GM10847 (cell line): ENCODE measurements around the gene PTPN13.

Experiments
- POLR2A ChIP-seq: IDR thresholded peaks from 2 replicates; pipeline ENCODE4 v1.6.1; 2011; ENCODE audit not compliant: insufficient read length; ENCODE audit errors: extremely low read depth

Gene PTPN13

GRCh38 chr4:86810847-86811246, 216.7 kb downstream of the PTPN13 start:
- no peak for TF ChIP-seq POLR2A

- TF ChIP-seq POLR2A = no peak
Measured at GRCh38 chr4:86815653-86816052, 221.5 kb downstream of the PTPN13 start.

DNA sequence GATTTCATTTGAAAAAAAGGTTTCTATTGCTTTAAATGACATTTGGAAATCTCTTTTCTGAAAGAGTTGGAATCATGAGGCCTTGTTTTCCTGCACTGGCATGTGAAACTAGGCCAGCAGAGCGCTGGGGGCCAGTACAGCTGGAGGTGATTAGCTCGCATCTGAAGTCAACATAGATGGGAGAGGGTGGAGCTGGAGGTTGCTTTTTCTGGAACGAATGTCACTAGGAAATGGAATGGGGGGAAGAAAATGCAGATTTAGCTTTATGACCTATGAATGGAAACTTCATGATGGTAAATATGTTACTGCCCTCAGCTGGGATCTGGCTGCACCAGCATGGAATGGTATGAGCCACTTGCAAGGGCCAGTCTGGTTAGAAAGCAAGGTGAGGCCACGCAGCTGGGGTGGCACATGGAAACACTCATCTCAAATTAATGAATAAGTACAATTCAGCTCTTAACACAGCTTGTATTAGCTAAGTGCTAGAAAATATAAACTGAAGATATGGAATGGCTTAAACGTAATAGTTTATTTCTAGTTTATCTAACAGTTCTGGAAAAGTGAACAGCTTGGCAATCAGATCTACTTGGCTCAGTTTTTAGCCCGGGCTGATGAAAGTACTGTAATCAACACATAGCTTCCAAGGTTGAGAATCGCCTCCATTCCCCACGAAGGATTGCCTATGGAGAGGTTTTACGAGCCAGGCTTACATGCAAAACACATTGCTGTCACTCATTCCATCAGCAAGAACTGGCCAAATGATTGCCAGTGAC, 222.6 kb downstream of the PTPN13 start:
- TF ChIP-seq POLR2A = no peak

DNA sequence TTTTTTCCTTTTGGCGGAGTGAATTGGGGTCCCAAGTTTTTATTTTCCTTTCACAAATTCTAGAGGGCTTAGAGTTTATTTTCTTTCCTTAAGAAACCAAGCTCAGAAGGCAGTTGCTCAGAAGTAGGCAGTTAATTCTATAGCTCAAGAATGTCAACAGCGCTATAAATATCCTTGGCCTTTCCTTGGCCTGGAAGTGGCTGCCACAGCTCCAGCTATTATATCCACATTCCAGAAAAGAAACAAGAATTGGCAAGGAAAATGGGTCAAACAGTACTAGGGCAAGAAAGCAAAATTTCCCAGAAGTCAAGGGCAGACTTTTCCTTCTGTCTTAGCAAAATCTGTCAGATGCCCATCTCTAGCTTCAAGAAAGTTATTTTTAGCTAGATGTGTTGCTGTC, 224.1 kb downstream of the PTPN13 start:
- no peak for TF ChIP-seq POLR2A

DNA sequence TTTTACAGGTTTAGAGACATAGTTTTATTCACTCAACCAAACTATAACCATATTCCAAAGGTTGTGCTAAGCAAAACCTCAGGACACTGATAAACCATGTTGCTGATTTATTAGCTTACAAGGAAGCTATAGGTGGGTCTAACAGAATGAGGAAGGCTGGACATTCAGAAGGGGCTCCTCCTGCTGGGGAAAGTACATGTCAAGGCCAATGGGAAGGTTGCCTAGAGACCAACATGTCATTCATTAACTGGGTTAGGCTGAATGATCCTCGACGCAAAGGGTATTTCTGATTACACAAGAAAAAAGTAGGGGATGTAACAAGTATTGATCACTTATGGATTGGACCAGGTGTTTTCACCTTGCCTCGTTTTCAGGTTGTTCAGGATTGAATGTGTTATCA, 224.7 kb downstream of the PTPN13 start:
- no peak for TF ChIP-seq POLR2A

GRCh38 chr4:86819561-86819960, 225.4 kb downstream of the PTPN13 start:
- TF ChIP-seq POLR2A = no peak

DNA sequence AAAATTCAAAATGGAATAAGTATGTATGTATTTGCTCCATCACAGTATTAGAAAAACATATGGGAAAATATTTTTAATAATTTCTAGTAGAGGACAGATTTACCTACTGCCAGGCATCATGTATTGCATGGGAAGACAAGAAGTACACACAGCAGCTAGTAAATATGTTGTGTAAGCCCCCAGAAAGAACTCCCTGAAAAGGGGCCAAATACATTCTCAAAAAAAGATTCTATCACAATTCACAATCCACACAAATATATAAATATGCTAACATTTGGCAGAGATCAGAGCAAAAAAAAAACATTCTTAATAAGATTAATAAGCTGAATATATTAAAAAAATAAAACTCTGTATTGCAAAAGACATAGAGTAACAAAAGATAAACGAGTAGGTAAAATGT, 227.0 kb downstream of the PTPN13 start:
- TF ChIP-seq POLR2A = no peak

DNA sequence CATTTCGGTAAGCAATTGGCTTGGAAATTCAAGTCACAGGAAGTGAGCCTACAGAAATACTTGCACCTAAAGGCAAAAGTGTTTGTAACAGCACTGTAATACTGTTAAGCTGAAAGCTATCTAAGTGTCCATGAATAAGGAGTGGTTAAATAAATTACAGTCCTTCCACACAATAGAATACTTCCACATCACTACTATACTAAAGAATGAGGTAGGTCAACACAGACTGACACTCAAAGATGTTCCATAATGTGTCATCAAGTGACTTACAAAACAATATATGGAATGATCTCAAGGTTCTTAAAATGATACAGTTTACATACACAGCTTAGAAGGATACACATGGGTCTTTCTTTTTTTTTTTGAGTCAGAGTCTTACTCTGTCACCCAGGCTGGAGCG, 228.0 kb downstream of the PTPN13 start:
- no peak for TF ChIP-seq POLR2A

DNA sequence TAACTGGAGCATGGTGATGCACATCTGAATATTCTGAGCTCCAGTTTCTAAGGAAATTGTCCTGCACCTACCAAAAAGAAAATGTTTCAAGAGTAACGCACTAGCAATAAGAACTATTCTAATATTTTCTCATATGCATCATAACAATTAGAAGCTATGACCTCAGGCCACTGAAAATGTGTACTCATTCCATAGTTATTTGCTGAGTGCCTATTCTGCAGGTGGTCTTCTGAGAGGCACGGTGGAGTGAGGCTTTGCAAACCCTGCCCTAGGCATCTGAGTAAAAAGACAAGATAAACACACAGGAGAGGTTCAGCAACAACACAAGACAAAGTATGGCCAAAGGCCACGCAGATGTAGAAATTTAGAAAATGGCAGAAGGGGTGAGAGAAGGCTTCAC, 231.4 kb downstream of the PTPN13 start:
- no peak for TF ChIP-seq POLR2A

DNA sequence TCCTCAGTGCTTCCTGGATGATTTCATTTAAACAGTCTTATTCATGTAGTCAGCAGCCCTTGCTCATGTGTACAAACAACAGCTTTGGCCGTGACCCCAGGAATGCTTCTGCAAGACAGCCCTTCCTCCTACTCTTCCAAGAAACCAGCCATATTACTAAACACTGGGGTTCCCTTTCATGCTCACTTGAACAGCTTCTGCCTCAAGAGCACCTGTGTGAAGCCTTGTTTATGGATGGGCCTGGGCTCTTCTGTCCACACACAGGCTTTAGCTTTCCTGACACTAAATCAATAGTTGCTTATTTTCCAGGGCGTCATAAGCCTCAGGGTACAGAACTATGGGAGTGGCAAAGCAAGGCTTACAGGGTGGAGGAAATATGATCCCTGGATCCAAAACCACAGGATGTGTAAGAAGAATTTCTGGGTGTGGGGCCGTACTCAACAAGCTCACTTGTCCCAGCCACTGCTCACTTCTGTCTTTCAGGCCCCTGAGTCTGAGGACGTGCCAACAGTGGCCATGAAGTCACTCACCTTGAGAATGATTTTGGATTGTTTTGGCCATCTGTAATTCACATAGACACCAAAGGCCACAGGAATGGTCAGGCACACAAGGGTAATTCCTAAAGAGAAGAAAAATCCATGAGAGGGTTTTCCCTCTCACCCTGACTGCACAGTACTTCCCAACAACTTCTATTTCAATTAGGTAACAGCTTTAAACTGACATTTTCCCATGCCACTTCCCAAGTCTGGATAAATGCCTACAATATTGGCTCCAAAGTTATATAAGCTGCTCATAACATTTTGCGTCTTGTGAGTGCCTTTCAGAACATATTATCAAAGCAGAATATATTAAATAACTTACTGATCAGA, 237.4 kb downstream of the PTPN13 start:
- TF ChIP-seq POLR2A = no peak

DNA sequence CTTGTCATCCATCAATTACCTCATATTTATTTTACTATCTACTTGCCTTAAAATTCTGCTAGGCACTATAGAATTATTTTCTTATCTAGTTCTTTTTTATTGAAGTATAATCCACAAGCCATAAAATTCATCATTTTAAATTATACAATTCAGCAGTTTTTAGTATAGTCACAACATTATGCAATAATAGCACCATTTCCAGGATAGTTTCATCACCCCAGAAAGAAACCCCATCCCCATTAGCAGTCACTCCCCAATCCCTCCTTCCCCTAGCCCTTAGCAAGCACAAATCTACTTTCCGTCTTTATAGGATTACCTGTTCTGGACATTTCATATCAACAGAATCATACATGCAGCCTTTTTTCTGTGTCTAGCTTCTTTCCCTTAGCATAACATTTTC, 239.5 kb downstream of the PTPN13 start:
- no peak for TF ChIP-seq POLR2A

DNA sequence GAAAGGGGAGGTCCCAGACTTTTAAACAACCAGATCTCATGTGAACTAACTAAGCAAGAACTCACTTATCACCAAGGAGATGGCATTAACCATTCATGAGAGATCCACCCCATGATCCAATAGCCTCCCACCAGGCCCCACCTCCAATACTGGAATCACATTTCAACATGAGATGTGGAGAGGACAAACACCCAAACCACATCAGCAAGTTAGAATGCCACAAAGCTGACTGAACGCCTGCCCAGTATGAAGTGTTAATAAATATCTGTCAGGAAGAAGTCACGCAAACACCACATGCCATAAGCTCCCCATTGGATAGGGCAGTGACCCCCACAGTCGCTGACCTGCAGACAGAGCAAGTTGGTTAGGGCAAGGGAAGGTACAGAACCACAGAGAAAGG, 240.8 kb downstream of the PTPN13 start:
- TF ChIP-seq POLR2A = no peak

DNA sequence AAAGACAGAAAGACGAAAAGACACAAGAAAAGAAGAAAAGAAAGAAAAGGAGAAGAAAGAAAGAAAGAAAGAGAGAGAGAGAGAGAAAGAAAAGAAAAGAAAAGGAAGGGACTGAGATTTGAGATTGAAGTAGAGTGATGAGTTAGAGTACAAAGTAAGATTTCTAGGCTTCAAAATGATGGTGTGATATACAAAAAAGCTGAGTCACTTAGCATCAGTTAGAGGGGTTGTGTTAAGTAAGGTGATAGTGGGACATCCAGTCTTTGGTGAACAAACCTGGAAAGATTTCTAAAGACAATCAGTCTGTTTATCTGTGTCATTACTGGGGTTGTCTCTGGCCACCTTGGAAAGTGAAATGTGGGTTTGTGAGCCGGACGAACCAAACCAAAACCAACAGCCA, 241.6 kb downstream of the PTPN13 start:
- TF ChIP-seq POLR2A = no peak

GRCh38 chr4:86837691-86838503, 243.8 kb downstream of the PTPN13 start:
- no peak for TF ChIP-seq POLR2A

DNA sequence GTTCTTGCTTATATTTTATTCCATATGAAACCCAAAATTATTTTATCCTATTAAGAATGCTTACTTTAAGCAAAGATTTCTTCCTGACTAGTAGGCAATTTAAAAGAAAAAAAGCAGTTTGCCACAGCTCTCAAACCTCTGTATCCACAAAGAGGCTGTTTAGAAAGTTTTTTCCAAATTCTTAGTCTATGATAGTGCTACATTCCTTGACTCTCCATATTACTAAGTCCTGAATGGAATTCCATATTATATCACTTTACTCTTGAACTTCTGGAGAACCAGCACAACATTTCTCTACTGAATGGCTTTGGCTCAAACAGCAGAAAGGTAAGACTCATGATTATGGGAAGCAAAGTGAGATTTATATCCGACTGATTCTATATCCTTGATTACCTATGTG, 246.7 kb downstream of the PTPN13 start:
- no peak for TF ChIP-seq POLR2A
